Astrocyte of the spinal cord (primary cell): ENCODE results near the gene COX7B2.

Source experiments
- DNase-seq: peaks from one replicate; pipeline ENCODE4 v3.0.0; 2011; ENCODE audit warnings: low read depth, low spot score
- H3K4me3 ChIP-seq: 2 replicates; pipeline ENCODE4 v1.5.1; 2011; ENCODE audit warnings: low read depth, mild to moderate bottlenecking, low read length, moderate library complexity
- CTCF ChIP-seq: IDR thresholded peaks from 2 replicates; pipeline ENCODE4 v1.5.1; 2012; ENCODE audit warnings: low read depth, mild to moderate bottlenecking, low read length, inconsistent platforms
- in situ Hi-C: cut with HindIII; loops from 2 replicates; pipeline ENCODE4 v1.10.0; 2017; ENCODE audit warnings: low sequenced_read_pairs

Gene COX7B2

GRCh38 chr4:46933686-46934085, 24.6 kb upstream of the COX7B2 start:
- no peak overlapping the region for H3K4me3 ChIP-seq
- DNase-seq, result no peak
- TF ChIP-seq CTCF, result no peak
- in situ Hi-C loops, result no loop called here

- peak; percentile 73 for TF ChIP-seq CTCF
- in situ Hi-C loops, result no loop called here
- H3K4me3 ChIP-seq, result no peak overlapping the region
- peak; percentile 62 for DNase-seq
Measured at GRCh38 chr4:46931981-46932380, 22.9 kb upstream of the COX7B2 start.

DNA sequence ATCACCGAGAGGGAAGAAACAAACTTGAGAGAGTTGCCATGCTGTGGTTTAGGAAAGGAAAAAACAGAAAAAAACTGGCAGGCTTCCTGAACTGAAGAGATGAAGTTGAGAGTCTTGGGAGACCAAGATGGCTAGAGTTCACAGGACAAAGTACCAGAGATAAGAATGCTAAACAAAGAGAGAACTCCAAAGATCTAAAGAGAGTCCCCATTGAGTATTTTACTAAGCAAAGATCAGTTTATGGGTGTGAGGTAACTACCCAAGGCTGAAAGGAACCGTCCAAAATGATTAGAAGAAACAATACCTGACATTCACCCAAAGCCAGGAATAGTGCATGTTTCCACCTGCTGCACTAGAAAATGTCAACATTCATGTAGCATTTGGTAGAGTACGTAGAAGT, 21.8 kb upstream of the COX7B2 start:
- DNase-seq, result no peak
- TF ChIP-seq CTCF, result no peak
- in situ Hi-C loops, result no loop called here
- no peak overlapping the region for H3K4me3 ChIP-seq

DNA sequence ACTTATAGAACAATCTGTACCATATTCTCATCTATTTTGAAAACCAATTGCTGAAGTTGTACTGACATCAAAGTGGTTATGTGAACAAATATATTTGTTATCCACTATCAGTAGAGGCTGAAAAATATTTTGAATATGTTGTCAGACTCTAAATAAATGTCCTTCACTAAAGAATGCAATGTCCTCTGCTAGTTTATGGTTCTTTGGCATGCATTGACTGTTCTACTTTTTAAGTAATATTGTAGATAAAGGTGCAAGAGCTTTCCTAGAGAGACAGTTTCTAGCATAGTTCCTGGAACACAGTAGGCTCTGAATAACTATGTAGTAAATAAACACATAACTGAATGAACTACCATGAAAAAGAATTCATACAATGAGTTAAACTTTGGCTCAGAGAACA, 18.2 kb upstream of the COX7B2 start:
- no peak overlapping the region for H3K4me3 ChIP-seq
- DNase-seq, result no peak
- no peak for TF ChIP-seq CTCF
- in situ Hi-C loops, result no loop called here

- TF ChIP-seq CTCF, result no peak
- in situ Hi-C loops, result no loop called here
- no peak for DNase-seq
- H3K4me3 ChIP-seq, result no peak overlapping the region
Measured at GRCh38 chr4:46924789-46925529, 15.9 kb upstream of the COX7B2 start.

DNA sequence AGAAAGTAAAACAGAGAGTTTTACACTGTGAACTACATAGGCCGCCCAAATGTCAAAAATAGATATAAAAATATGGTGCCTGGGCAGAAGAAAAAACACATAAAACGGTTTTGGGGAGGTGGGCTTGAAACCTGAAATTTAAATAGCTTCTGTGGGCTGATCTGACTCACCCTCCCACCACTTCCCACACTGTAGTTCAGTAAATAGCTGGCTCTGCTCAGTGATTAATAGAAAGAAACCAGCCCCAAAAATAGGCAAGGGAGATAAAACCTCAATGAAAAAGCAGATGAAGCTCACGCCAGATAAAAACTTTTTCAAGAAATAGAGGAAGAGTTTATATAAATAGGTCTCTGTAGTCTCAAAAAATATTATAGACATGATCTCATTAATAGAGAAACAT, 13.2 kb upstream of the COX7B2 start:
- in situ Hi-C loops, result no loop called here
- no peak for TF ChIP-seq CTCF
- DNase-seq, result no peak
- no peak overlapping the region for H3K4me3 ChIP-seq
